Activated CD4-positive, alpha-beta T cell treated with anti-CD3 and anti-CD28 coated beads for 48 hours (primary cell): ENCODE measurements around the gene ANKLE2.
"Not testable (repeated sequence)": the region's sequence is repeated elsewhere in the genome, so short reads cannot be mapped to it uniquely, and the experiment has no call there.

Source experiments
- DNase-seq: peaks from one replicate; pipeline ENCODE4 v3.0.0-alpha.2; 2020

Gene ANKLE2

DNA sequence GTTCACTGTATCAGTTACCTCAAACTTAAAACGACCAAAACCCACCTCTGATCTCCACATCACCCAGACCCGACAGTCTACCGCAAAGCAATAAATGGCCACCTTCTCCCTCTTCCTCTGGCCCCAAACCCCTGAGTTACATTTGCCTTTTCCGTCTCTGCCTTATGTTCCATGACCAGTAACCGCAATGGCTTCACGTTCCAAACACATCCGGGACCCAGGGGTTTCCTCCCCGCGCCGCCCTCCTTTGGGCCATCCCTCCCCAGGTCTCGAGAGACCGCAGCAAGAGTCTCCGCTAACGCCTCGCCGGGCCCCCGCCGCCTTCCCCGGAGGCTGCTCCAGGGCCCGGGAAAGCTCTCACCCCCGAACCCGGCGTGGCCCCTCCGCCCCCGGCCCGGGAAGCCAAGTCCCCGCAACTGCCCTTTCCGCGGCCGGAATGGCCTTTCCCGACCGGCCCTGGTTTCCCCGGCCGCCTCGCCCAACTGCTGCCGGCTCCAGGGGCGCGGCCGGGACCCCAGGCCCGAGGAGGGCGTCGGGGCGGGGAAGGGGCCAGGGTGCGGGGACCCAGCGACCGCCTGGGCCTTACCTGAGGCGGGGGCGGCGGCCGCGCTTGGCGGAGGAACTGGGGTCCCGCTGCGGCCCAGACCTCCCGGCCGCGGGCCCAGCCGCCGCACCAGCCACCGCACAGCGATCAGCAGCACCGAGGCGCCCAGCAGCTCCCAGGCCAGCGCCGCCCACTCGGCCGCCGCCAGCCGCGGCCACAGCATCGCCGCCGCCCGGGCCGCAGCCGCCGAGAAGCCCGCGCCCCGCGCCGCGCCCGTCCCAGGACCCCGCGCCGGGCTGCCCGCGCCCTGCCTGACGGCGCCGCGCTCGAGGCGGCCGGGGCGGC lies at the start of gene ANKLE2:
ANKLE2 (minus strand) TSS at position 801 of the 889 bp plus-strand sequence; CDS start at position 767, 34 bp downstream.
- peak; percentile 83 for DNase-seq

DNA sequence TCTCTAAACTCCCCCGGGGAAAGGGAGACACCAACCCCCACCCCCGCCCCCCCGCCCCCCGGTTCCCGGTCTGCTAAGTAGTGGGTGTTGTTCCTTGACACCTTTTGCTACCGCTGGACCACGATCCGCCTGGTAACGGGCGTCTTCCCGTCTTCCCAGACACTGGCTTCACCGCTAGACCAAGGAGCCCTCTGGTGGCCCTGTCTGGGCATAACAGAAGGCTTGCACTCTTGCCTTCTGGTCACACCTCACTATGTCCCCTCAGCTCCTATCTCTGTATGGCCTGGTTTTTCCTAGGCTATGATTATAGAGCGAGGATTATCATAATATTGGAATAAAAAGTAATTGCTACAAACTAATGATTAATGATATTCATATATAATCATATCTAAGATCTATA lies 47.8 kb upstream of the ANKLE2 start:
- DNase-seq = peak; percentile 43

DNA sequence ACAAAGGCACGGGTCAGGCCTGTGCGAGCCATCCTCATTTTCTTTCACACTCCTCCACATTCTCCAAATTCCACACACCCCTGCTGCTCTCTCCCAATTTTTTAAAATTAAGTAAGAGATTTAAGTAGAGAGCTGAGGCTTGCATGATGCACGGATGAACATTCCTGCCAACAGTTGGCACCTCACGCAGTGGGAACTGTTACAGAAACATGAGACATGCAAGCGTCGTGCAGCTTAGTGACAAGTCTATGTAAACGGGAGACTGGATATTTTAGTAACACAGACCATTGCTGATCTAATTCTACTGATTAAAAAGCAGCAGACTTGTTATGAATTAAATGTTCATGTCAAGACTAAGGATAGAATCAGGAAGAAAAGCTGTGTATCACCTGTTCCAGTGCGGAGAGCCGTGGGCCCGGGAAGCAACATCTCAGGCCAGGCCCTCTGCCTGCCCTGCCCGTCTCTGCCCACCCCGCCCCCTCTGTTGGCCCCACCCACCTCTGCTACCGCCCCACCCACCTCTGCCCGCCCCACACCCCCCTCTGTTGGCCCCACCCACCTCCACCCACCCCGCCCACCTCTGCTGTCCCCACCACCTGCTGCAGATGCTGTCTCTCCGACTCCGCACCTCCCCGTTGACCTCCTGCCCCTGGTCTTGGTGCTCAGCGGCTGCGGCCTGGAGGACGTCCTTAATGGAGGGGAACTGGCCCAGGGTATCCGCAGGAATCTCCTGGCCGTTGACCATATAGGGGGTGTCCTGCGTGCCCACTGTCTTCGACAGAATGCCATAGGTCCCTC lies 45.9 kb upstream of the ANKLE2 start:
- DNase-seq = no peak

DNA sequence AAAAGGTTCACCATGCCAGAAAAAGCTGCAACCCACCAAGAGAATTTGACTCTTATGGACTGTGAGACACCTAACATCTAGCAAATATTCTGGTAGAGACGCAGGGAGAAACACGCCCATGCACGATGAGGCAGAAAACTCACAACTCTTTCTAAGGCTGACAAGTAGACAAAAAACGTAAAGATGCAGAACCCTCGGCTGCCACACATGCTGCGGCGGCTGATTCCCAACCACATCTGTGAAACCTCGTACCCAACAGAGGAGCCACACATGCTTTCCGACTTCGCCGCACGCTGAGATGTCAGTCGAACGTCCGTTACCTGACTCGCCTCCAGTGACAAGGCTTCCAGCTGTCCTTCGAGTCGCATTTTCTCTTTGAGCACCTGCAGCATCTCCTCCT lies 45.2 kb upstream of the ANKLE2 start:
- peak; percentile 68 for DNase-seq

DNA sequence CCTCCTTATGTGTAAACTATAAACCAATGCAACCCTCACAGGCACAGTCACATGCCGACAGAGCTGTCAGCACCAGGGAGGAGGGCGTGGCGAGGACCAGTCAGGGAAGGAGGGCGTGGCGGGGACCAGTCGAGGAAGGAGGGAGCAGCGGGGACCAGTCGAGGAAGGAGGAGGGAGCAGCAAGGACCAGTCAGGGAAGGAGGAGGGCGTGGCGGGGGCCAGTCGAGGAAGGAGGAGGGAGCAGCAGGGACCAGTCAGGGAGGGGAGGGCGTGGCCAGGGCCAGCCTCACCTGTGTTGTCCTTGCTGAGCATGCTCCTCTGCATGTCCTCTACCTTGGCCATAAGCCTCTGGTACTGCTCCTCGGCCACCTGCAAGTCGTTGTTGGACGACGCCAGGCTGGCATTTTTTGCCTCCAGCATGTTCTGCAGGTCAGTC lies 42.8 kb upstream of the ANKLE2 start:
- DNase-seq = no peak

DNA sequence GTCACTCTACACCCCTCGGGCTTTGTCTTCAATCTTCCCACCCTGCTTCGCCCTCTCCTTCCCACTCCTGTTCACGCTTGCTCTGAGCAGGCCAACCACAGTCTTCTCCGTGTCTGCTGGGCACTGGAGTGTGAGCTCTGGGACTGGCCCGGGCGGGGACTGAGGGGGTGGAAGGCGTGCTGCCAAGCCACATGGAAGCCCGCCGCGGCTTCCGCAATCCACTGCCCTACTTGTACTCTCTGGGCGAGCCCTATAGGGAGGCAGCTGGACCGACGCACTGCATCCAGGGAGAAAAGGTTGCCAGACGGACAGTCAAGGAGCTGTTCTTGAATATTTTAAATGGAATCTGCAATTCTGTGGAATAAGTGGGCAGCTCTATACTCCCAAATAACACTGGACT lies 42.3 kb upstream of the ANKLE2 start:
- DNase-seq = no peak

DNA sequence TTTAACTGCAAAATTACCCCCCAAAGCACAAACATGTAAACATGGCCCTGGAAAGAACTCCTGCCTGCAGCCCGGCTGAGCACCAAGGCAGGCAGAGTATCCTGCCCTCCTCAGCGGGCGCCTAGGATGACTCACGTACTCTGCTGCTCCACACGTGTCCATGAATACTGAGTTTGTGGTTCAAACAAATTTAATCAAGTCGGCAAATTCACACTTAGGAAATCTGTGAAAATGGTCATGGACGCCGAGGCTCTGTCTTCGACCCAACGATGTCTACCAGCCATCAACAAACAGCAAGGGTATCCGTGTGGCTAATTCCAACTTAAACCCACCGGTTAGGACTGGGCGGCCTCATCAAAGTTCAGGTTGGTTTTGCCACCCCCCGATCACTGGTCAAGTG lies 41.5 kb upstream of the ANKLE2 start:
- DNase-seq = no peak

DNA sequence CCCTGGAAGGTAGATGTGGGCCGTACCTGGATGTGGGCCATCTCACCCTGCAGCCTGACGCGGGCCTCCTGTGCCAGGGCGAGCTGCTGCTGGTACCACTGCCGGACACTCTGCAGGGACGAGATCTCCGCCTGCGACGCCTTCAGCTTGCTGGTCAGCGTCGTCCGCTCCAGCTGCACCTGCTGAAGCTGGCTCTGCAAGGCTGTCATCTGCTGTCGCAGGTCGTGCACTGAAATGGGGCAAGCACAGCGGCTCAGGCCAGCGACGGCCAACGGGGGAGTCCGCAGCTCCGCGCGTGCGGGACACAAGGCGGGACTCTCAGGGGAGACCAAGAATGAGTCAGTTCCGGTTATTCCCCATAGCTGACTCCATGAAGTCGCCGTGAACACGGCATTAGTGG lies 40.1 kb upstream of the ANKLE2 start:
- no peak for DNase-seq

DNA sequence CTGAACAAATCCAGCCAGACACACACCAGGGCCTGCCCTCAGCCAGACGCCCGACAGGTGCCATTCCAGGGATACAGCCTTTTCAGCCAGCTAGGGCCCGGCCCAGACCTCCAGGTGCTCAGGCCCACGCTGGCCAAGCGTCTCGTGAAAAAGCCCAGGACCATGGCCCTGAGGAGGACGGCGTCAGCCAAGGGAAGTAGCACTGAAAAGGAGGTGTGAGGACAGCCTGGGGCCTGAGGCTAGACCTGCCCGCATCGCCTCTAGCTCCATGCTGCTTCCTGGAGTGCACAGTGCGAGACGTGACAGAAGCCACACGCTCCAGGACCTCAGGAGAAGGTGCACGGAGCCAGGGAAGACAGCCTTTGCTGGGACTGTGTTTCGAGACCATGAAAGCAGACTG lies 37.2 kb upstream of the ANKLE2 start:
- no peak for DNase-seq

DNA sequence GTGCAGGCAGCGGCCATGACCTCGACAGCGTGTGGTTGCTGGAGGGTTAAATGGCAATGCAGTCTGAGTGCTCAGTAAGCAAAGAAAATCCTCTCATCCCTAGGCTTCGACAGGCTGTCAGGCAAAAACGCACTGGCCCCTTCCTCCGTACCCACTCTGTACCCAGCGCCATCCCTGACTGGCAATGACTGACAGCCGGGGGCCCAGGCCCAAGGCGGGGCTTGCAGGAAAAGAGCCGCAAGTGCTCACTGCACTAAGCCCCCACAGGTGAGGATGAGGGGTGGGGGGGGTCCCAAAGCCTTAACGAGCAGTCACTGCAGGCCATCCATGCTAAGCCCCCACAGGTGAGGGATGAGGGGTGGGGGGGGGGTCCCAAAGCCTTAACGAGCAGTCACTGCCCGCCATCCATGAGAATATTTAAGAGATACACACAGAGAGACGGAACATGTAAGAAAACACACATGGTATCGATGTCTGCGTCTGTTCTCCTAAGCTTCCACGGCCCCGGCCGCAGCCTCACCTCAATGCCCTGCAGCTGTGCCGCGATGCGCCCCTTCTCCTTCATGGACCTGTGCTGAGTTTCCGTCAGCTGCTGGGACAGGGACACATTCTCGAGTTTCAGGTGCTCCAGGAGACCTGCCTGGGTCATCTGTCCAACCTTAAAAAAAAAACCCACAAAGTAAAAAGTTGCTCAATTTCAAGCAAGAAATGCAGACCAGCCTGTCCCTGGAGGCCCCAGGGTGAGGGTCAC lies 36.4 kb upstream of the ANKLE2 start:
- DNase-seq = no peak

DNA sequence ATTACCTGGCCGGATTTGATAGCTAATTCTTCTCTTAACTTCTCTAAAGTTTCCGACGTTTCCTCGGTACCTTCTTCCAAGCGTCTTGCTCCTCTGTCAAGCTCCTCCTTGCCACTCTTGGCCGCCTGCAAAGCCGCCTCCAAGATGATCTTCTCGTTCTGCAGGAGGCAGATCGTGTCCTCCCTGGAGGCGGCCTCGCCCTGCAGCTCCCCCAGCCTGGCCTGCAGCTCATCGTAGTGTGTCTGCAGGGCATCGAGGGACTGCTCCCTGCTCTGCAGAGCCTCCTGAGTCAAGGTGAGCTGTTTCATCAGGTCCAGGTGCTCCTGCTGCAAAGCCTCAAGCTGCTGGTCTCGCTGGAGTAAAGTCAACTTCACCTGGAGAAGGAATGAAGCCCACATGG lies 34.2 kb upstream of the ANKLE2 start:
- DNase-seq = no peak

DNA sequence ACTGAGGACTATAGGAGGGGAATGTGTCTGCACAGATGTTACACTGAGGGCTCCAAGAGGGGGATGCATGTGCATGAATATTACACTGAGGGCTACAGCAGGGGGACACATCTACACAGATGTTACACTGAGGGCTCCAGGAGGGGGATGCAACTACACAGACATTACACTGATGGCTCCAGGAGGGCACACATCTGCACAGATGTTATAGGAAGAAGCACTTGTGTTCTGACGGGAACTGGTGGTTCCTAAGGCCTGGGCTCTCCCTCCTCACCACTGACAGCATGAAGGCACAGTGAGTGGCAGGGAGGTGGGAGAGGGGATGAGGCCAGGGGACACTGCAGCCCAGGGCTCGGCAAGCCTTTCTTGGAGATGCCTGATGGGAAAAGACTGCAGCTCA lies 30.3 kb upstream of the ANKLE2 start:
- DNase-seq = not testable (repeated sequence)

DNA sequence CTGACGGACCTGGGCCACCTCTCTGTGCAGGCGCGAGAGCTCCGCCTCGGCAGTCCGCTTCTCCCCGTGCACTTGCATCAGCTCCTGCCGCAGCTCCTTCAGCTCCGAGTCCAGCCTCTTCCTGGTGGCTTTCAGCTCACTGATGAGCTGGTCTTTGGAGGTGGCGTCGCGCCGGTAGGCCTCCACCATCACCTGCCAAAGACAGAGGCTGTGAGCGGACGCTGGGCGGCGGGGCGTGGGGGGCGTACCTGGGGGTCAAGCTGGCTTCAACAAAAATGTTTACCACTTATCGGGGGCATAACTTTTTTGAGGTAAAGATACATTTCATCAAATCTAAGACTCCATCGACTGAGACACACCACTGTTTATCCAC lies 27.5 kb upstream of the ANKLE2 start:
- no peak for DNase-seq

DNA sequence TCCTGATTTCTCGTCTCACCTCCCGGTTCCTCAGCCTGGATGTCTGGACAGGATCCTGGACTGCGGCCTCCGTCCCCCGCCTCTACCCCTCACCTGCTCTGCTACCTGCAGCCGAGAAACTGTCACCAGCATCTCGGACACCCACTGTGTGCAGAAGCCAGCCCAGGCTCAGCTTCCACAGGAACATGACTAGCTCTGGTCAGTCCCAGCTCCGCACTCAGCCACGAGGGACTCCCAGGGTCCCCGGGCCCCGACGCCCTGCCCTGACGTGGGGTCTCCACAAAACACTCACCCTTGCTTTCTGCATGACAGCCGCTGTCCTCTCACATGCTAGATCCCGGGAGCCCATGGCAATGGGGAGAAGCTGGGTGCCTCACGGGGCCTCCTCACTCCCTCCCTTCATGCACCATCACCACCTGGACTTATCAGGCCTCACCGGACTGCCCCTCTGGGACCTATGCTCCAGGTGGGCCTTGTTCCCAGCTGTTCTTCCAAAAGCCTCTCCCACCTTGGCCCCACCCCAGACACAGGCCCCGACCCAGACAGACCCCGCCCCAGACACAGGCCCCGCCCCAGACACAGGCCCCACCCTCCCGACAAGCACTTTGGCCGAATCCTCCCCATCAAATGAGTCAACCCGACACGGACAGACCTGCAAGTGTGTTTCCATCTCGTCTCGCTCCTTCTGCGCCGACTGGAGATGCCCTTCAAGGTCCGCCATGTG lies 26.9 kb upstream of the ANKLE2 start:
- DNase-seq = peak; percentile 25

DNA sequence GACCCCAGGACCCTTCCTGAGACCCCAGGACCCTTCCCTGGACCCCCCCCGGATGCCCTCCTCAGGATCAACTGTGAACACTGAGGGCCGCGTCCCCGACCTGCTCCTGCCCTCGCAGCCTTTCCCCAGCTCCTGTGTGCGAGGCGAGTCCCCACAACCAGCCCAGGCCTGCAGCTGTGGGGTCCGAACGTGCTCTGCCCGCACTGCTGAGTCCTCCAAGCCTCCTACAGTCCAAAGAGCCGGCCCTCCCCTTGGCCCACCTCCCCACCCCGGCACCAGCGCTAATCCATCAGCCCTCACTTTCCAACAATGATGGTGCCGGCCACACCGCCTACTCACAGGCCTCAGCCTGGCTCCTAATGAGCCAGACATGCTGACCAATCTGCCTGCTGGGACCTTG lies 26.2 kb upstream of the ANKLE2 start:
- no peak for DNase-seq

DNA sequence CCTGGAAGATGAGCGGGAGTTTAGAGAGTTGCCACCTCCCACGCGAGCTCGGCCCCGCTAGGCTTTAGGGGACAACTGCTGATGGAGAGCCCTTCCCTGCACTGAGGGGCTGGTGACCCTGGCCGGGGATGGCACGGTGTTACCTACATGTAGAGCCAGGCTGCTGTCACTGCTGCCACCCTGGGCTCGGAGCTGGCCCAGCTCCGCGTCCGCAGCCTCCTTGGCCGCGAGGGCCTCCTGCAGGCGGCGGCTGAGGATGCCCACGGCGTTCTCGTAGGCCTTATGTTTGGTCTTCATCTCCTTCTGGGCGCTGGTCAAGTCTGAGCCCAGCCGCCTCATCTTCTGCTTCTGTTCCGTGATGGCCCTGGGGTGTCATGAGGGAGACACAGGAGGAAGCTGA lies 24.6 kb upstream of the ANKLE2 start:
- no peak for DNase-seq

DNA sequence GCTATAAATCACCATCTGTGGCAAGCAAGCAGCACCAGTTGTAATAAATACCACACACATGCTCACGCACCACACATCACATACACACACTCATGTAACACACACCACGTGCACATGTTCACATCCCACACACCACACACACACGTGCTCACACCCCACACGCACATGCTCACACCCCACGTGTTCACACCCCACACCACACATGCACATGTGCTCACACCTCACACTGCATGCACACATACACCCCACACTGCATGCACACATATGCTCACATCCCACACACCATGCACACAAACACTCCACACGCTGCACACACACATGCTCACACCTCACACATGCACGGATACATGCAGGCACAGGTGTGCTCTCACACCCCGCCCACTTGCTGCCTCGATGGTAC lies 22.9 kb upstream of the ANKLE2 start:
- no peak for DNase-seq

DNA sequence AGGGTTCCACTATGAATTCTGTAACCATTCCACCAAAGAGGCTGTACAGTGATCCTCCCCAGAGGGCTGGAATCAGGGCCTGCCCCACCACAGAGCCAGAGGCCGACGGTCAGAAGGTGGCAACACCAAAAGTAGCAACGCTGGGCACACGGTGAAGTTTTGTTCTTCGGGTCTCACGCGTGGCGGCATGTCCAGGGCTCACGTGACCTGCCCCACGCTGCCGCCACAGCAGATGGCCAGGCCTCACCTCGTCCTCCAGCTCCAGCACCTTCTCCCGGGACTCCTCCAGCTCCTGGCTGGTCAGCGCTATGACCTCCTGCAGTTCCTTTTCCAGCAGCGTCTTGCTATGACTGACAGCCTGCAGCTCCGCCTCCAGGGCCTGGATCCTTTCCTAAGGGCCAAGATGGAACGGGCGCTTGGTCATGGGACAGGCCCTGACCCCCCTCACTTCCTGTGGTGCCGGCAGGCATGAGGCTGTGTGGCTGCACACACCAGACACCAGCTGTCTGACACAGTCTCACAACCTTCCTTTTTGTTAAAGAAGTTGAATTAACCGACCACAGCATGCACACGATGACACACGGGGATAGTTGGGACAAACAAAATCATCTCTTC lies 22.4 kb upstream of the ANKLE2 start:
- DNase-seq = no peak

DNA sequence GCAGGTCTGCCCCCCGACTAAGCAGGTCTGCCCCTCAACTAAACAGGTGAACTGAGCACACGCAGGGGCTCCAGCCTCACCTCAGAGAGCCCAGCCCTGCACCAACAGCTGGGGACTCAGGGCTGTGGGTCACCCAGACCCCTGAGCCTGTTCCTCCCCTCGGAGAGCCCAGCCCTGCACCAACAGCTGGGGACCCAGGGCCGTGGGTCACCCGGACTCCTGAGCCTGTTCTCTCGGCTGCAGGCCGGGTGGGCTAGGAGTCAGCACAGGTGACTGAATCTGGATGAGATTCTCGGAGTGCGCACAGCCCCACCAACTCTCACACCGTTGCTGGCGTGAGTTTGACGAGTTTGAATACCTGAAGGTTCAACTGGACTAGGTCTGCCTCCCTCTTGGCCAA lies 20.3 kb upstream of the ANKLE2 start:
- DNase-seq = no peak

DNA sequence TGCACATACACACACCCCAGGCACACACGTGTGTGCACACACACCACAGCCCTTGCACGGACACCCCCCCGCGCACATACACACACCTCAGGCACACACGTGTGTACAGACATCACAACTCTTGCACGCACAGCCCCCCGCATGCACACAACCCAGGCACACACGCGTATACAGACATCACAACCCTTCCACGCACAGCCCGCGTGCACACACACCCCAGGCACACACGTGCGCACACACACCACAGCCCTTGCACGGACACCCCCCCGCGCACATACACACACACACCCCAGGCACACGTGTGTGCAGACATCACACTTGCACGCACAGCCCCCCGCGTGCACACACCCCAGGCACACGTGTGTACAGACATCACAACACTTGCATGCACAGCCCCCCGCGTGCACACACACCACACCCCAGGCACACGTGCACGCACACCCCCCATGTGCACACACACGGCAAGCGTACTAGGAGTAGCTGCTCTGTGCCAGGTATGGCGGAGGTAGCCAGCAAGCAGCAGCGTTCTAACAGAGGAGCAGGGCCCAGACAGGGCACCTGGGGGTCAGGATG lies 18.2 kb upstream of the ANKLE2 start:
- no peak for DNase-seq

DNA sequence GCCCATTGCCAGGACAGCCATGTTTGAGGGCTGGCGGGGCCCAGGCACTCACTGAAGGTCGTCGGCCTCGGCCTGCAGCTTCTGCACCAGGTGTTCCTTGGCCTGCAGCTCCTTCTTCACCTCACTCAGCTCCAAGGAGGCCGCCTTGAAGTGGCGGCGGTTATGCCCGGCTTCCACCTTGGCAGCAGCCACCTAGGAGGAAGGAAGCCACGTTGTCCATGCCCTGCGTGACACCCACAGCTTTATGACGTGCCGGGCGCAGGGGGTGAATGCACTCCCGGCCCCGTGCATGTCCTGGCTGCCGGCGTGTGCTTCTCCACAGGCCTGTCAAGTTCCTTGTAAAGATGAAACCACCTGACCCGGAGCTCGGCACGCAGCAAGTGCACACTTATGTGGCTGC lies 16.0 kb upstream of the ANKLE2 start:
- DNase-seq = no peak
